ENCODE results near the gene ZNF79. TPM values are rescaled to one million over a fixed set of nuclear protein-coding genes. Genes with fewer than 3 reads are reported as not detected.

The ZNF79 gene
- total RNA-seq, 1 donor from 2014 or later = 14.1 TPM

DNA sequence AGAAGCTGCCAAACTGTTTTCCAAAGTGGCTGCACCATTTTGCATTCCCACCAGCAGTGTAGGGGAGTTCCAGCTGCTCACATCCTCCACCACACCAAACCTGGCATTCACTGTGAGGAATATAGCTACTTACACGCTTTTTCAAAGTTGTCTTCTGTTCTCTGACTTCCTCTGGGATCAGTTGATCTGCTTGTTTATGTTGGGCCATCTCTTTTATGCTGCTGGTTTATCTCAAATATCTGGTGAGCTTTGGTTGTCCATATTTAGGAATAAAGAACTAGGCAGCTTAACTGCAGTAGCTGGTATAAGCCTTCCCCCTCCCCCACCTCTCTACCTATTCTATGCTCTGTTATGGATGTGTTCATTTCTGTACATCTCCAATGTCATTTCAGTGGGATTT, 8.5 kb upstream of the ZNF79 start:
- Mint-ChIP-seq H3K4me3 (no peak overlapping the region), H3K27ac (no peak overlapping the region), H3K9me3 (no peaks in the 10 kb centered on the region), H3K4me1 (ENCODE audit: unreplicated experiment) (peaks cover 10% of the 10 kb centered on the region), H3K27me3 (no peaks in the 10 kb centered on the region), H3K36me3 (peaks cover 14% of the 10 kb centered on the region)
- DNase-seq (ENCODE audit: extremely low spot score, unreplicated experiment) = no peak
- TF ChIP-seq, protein P1, sequence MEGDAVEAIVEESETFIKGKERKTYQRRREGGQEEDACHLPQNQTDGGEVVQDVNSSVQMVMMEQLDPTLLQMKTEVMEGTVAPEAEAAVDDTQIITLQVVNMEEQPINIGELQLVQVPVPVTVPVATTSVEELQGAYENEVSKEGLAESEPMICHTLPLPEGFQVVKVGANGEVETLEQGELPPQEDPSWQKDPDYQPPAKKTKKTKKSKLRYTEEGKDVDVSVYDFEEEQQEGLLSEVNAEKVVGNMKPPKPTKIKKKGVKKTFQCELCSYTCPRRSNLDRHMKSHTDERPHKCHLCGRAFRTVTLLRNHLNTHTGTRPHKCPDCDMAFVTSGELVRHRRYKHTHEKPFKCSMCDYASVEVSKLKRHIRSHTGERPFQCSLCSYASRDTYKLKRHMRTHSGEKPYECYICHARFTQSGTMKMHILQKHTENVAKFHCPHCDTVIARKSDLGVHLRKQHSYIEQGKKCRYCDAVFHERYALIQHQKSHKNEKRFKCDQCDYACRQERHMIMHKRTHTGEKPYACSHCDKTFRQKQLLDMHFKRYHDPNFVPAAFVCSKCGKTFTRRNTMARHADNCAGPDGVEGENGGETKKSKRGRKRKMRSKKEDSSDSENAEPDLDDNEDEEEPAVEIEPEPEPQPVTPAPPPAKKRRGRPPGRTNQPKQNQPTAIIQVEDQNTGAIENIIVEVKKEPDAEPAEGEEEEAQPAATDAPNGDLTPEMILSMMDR (conservative IDR thresholded peaks at IDR 0.05) = no peak

GRCh38 chr9:127417131-127418036, 6.8 kb upstream of the ZNF79 start:
- H3K27me3 Mint-ChIP-seq = no peaks in the 10 kb centered on the region
- peak overlapping the region; percentile 85 for H3K27ac Mint-ChIP-seq
- H3K4me3 Mint-ChIP-seq = peak overlapping the region; percentile 62
- no peak for DNase-seq (ENCODE audit: extremely low spot score, unreplicated experiment)
- peaks cover 12% of the 10 kb centered on the region for H3K4me1 Mint-ChIP-seq (ENCODE audit: unreplicated experiment)
- H3K36me3 Mint-ChIP-seq = peaks cover 14% of the 10 kb centered on the region
- no peaks in the 10 kb centered on the region for H3K9me3 Mint-ChIP-seq
- TF ChIP-seq, protein P1 (conservative IDR thresholded peaks at IDR 0.05) = no peak

GRCh38 chr9:127418037-127418471, 6.1 kb upstream of the ZNF79 start:
- H3K4me3 Mint-ChIP-seq = peak overlapping the region; percentile 45
- DNase-seq (ENCODE audit: extremely low spot score, unreplicated experiment) = no peak
- no peaks in the 10 kb centered on the region for H3K9me3 Mint-ChIP-seq
- peak overlapping the region; percentile 85 for H3K27ac Mint-ChIP-seq
- peaks cover 19% of the 10 kb centered on the region for H3K4me1 Mint-ChIP-seq (ENCODE audit: unreplicated experiment)
- TF ChIP-seq, protein P1 (conservative IDR thresholded peaks at IDR 0.05) = peak; percentile 42
- peaks cover 14% of the 10 kb centered on the region for H3K36me3 Mint-ChIP-seq
- no peaks in the 10 kb centered on the region for H3K27me3 Mint-ChIP-seq

DNA sequence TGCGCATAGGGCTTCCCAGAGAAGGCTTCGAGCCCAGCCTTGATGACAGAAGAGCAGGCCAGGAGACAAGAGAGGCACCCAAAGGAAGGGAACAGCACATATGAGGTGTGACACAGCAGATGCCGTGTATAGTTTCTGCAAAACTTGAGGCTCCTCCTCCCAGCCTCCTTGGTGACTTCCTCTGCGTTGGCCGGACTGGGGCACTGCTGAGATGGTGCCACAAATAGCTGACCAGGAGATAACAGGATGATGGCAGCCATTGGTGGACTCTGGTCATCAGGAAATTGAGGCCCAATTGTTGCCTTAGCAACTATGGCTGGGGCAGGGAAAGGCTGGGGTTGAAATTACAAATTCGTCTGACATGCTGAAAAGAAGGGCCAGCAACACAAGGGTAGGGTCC, 4.8 kb upstream of the ZNF79 start:
- H3K9me3 Mint-ChIP-seq = no peaks in the 10 kb centered on the region
- no peak for DNase-seq (ENCODE audit: extremely low spot score, unreplicated experiment)
- H3K27ac Mint-ChIP-seq = peak overlapping the region; percentile 85
- peaks cover 6% of the 10 kb centered on the region for H3K36me3 Mint-ChIP-seq
- H3K4me1 Mint-ChIP-seq (ENCODE audit: unreplicated experiment) = peaks cover 27% of the 10 kb centered on the region
- H3K27me3 Mint-ChIP-seq = no peaks in the 10 kb centered on the region
- H3K4me3 Mint-ChIP-seq = peak overlapping the region; percentile 59
- TF ChIP-seq, protein P1 (conservative IDR thresholded peaks at IDR 0.05) = no peak

GRCh38 chr9:127421057-127421456, 3.1 kb upstream of the ZNF79 start:
- no peaks in the 10 kb centered on the region for H3K9me3 Mint-ChIP-seq
- no peaks in the 10 kb centered on the region for H3K27me3 Mint-ChIP-seq
- TF ChIP-seq, protein P1 (conservative IDR thresholded peaks at IDR 0.05) = no peak
- H3K4me1 Mint-ChIP-seq (ENCODE audit: unreplicated experiment) = peaks cover 29% of the 10 kb centered on the region
- no peaks in the 10 kb centered on the region for H3K36me3 Mint-ChIP-seq
- H3K4me3 Mint-ChIP-seq = peak overlapping the region; percentile 51
- H3K27ac Mint-ChIP-seq = no peak overlapping the region
- DNase-seq (ENCODE audit: extremely low spot score, unreplicated experiment) = no peak

All from type B pancreatic cell (in vitro differentiated cells).